ENCODE results near the gene COX19. TPM values are rescaled to one million over a fixed set of nuclear protein-coding genes. Genes with fewer than 3 reads are reported as not detected.
A peak's percentile ranks its signal among the peaks of the same experiment; 100 is the strongest.

The COX19 gene
- total and polyA plus RNA-seq, 2 donors (not counting 3 experiments of a cell fraction or from before 2014, with no cell fraction given), result 6.8 to 10.6 TPM

GRCh38 chr7:963236-964078, 11.9 kb downstream of the COX19 start:
- no peaks in the 10 kb centered on the region for H3K9me1 ChIP-seq (replicated peaks; ENCODE audit: control insufficient read depth, extremely low read depth, insufficient read depth, low read length)
- H3K4me3 ChIP-seq (replicated peaks in 1 of 3; ENCODE audit: insufficient read depth in 1 of 3, low read depth in 1 of 3, low read length in 3 of 3), result no peak overlapping the region
- DNase-seq (ENCODE audit: low read depth, low spot score) (no peak), FAIRE-seq (no peak)
- H3K9me3 ChIP-seq (replicated peaks; ENCODE audit: control insufficient read depth, insufficient read depth, low read length), result no peaks in the 10 kb centered on the region
- BruUV-seq (replicated peaks), result no TSS peak
- dilution Hi-C loops (cut with MboI; ENCODE audit: extremely low pct_ligation_motif_present, low sequenced_read_pairs), result no loop called here
- POLR2A ChIA-PET, result interaction anchor here (1.1 kb wide), 1 partner anchor 122 kb away, joined by 6 read pairs; no protein-coding TSS in a partner anchor
- no peaks in the 10 kb centered on the region for H4K20me1 ChIP-seq (replicated peaks; ENCODE audit: control insufficient read depth, extremely low read depth, insufficient read depth, low read length)
- no peak overlapping the region for H3K4me2 ChIP-seq (ENCODE audit: insufficient read depth, low read length)
- H3K36me3 ChIP-seq (ENCODE audit: control insufficient read depth in 2 of 2, extremely low read depth in 1 of 2, insufficient read depth in 2 of 2, low read length in 2 of 2), result peaks cover 6% of the 10 kb centered on the region in 2 experiments
- H3K4me1 ChIP-seq (ENCODE audit: control insufficient read depth, extremely low read depth, insufficient read depth, low read length), result no peaks in the 10 kb centered on the region
- H3K79me2 ChIP-seq (ENCODE audit: control insufficient read depth, insufficient read depth, low read length), result no peaks in the 10 kb centered on the region
- H3K27me3 ChIP-seq (ENCODE audit: control insufficient read depth in 2 of 2, insufficient read depth in 2 of 2, low read length in 2 of 2), result no peaks in the 10 kb centered on the region
- intact Hi-C loops (cut with micrococcal nuclease), result no loop called here
- TF ChIP-seq JUN (IDR thresholded peaks at IDR 0.05; ENCODE audit: borderline replicate concordance, insufficient read depth, insufficient read length, low read depth), result no peak
- peak; percentile 4 for TF ChIP-seq POLR2AphosphoS5 (IDR thresholded peaks at IDR 0.05; ENCODE audit: insufficient read depth, low read depth, low read length)
- TF ChIP-seq POLR2A (IDR thresholded peaks at IDR 0.05; ENCODE audit: low read depth, low read length), result no peak
- peak in 1 of 2 donors; percentile 3 for TF ChIP-seq CTCF (IDR thresholded peaks at IDR 0.05; ENCODE audit: extremely low read depth in 1 of 2, insufficient read depth in 1 of 2, low read depth in 1 of 2, low read length in 2 of 2)
- CTCF ChIA-PET, result no interaction called here
- H2AFZ ChIP-seq (ENCODE audit: low read depth, low read length), result no peak overlapping the region
- H3K27ac ChIP-seq (ENCODE audit: insufficient read depth, low read depth, low read length), result no peak overlapping the region
- no peak overlapping the region for H3K9ac ChIP-seq (replicated peaks; ENCODE audit: extremely low read depth, insufficient read depth, low read length)
